GM23338 (cell line): ENCODE data around the gene IQCF2. TPM values are rescaled to one million over a fixed set of nuclear protein-coding genes. Genes with fewer than 3 reads are reported as not detected.

Experiments used
- ATAC-seq: fragments of 200-7000 bp; cut with Tn5 transposase; 3 replicates; pipeline ENCODE4 v1.9.1; 2020
- DNase-seq: peaks from one replicate; pipeline ENCODE4 v3.0.0-alpha.2; 2015; ENCODE audit warnings: low spot score
- H2AFZ ChIP-seq: fragments of 200-600 bp; sonication (generic); 2 replicates; pipeline ENCODE4 v1.8.0; 2016; ENCODE audit warnings: antibody characterized with exemption, mild to moderate bottlenecking, moderate library complexity
- H3F3A ChIP-seq: fragments of 200-600 bp; sonication (generic); replicated peaks from 2 replicates; pipeline ENCODE4 v1.8.0; 2017; ENCODE audit warnings: antibody characterized with exemption, mixed run types, low read depth
- H3K27ac ChIP-seq: fragments of 200-600 bp; sonication (generic); 2 replicates; pipeline ENCODE4 v1.6.1; 2016; ENCODE audit warnings: low read depth
- H3K27me3 ChIP-seq: fragments of 200-600 bp; sonication (generic); 2 replicates; pipeline ENCODE4 v1.8.0; 2016; ENCODE audit warnings: mild to moderate bottlenecking, mixed run types, moderate library complexity; ENCODE audit not compliant: insufficient read depth
- H3K36me3 ChIP-seq: fragments of 200-600 bp; sonication (generic); 2 replicates; pipeline ENCODE4 v1.8.0; 2016; ENCODE audit warnings: mild to moderate bottlenecking; ENCODE audit not compliant: insufficient read depth
- H3K4me1 ChIP-seq: fragments of 200-600 bp; sonication (generic); 2 replicates; pipeline ENCODE4 v1.8.0; 2016; ENCODE audit warnings: mild to moderate bottlenecking, moderate library complexity; ENCODE audit not compliant: insufficient read depth
- H3K4me2 ChIP-seq: fragments of 200-600 bp; sonication (generic); 2 replicates; pipeline ENCODE4 v1.7.1; 2017; ENCODE audit warnings: mixed run types
- H3K4me3 ChIP-seq: fragments of 200-600 bp; sonication (generic); 2 replicates; pipeline ENCODE4 v1.6.1; 2016; ENCODE audit warnings: mixed run types
- H3K79me2 ChIP-seq: fragments of 200-600 bp; sonication (generic); replicated peaks from 2 replicates; pipeline ENCODE4 v1.8.0; 2017; ENCODE audit warnings: mild to moderate bottlenecking; ENCODE audit not compliant: insufficient read depth
- H3K9me2 ChIP-seq: fragments of 200-600 bp; sonication (generic); 2 replicates; pipeline ENCODE4 v1.8.0; 2017; ENCODE audit not compliant: insufficient read depth
- H4K20me1 ChIP-seq: fragments of 200-600 bp; sonication (generic); replicated peaks from 2 replicates; pipeline ENCODE4 v1.8.0; 2017; ENCODE audit warnings: mild to moderate bottlenecking; ENCODE audit not compliant: insufficient read depth
- H3K27ac Mint-ChIP-seq: 2 replicates; pipeline ENCODE4 v1.8.0; 2020; ENCODE audit warnings: inconsistent platforms, mild to moderate bottlenecking, moderate library complexity, mixed read lengths
- H3K27me3 Mint-ChIP-seq: 3 replicates; pipeline ENCODE4 v1.8.0; 2022; ENCODE audit warnings: low read depth, mild to moderate bottlenecking, moderate library complexity, mixed read lengths, inconsistent platforms; ENCODE audit not compliant: insufficient read depth, poor library complexity
- H3K36me3 Mint-ChIP-seq: 3 replicates; pipeline ENCODE4 v1.8.0; 2021; ENCODE audit warnings: low read depth, mild to moderate bottlenecking, inconsistent platforms, moderate library complexity, mixed read lengths
- H3K4me1 Mint-ChIP-seq: 3 replicates; pipeline ENCODE4 v1.8.0; 2020; ENCODE audit warnings: mild to moderate bottlenecking, inconsistent platforms, mixed read lengths
- H3K4me3 Mint-ChIP-seq: 3 replicates; pipeline ENCODE4 v1.8.0; 2021; ENCODE audit warnings: moderate library complexity, mild to moderate bottlenecking, inconsistent platforms, mixed read lengths
- H3K9me3 Mint-ChIP-seq: 3 replicates; pipeline ENCODE4 v1.8.0; 2020; ENCODE audit warnings: moderate library complexity, mild to moderate bottlenecking, inconsistent platforms, mixed read lengths
- CREB1 ChIP-seq: fragments of 250-450 bp; sonication (Bioruptor Pico); IDR thresholded peaks from 2 replicates; pipeline ENCODE4 v1.5.0; 2020; ENCODE audit warnings: low read depth, mild to moderate bottlenecking, moderate library complexity
- CTCF ChIP-seq, 2 experiments: fragments of 200-600 bp in 1 of 2; sonication (generic) in 1 of 2; conservative IDR thresholded peaks; 2 replicates each; pipeline versions ENCODE4 v1.5.1 to v1.6.1; 2016 to 2017; ENCODE audit warnings: antibody characterized with exemption in 2 of 2, low read depth in 2 of 2, mild to moderate bottlenecking in 2 of 2, moderate library complexity in 1 of 2
- ETS1 ChIP-seq: IDR thresholded peaks from 2 replicates; pipeline ENCODE4 v1.6.1; 2016; ENCODE audit warnings: antibody characterized with exemption
- EZH2 ChIP-seq: fragments of 200-600 bp; sonication (generic); IDR thresholded peaks from one replicate; pipeline ENCODE4 v1.8.0; 2017; ENCODE audit warnings: antibody characterized with exemption, mild to moderate bottlenecking, low read depth; ENCODE audit not compliant: unreplicated experiment
- EZH2phosphoT487 ChIP-seq: fragments of 200-600 bp; sonication (generic); IDR thresholded peaks from one replicate; pipeline ENCODE4 v1.8.1; 2018; ENCODE audit warnings: antibody characterized with exemption; ENCODE audit not compliant: unreplicated experiment
- JUNB ChIP-seq: IDR thresholded peaks from one replicate; pipeline ENCODE4 v1.6.1; 2016; ENCODE audit warnings: antibody characterized with exemption; ENCODE audit not compliant: unreplicated experiment
- NANOG ChIP-seq: IDR thresholded peaks from 2 replicates; pipeline ENCODE4 v1.6.1; 2016; ENCODE audit warnings: antibody characterized with exemption, borderline replicate concordance
- POLR2AphosphoS5 ChIP-seq: IDR thresholded peaks from 2 replicates; pipeline ENCODE4 v1.6.1; 2016; ENCODE audit warnings: antibody characterized with exemption, low read depth
- REST ChIP-seq: IDR thresholded peaks from one replicate; pipeline ENCODE4 v1.6.1; 2018; ENCODE audit warnings: antibody characterized with exemption; ENCODE audit not compliant: unreplicated experiment
- STAT1 ChIP-seq: IDR thresholded peaks from one replicate; pipeline ENCODE4 v1.6.1; 2016; ENCODE audit warnings: antibody characterized with exemption; ENCODE audit not compliant: unreplicated experiment
- ZNF114 ChIP-seq: fragments of 250-450 bp; sonication (Bioruptor Pico); IDR thresholded peaks from 2 replicates; pipeline ENCODE4 v1.5.0; 2020; ENCODE audit warnings: mild to moderate bottlenecking, moderate library complexity
- ZNF331 ChIP-seq: fragments of 250-450 bp; sonication (Bioruptor Pico); IDR thresholded peaks from 2 replicates; pipeline ENCODE4 v1.5.0; 2020; ENCODE audit warnings: low read depth, mild to moderate bottlenecking, moderate library complexity
- ZNF462 ChIP-seq: fragments of 250-450 bp; sonication (Bioruptor Pico); IDR thresholded peaks from 2 replicates; pipeline ENCODE4 v1.5.0; 2020; ENCODE audit warnings: mild to moderate bottlenecking, moderate library complexity
- polyA plus RNA-seq: library from polyadenylated mRNA; unstranded; fragments of >200 nt; fragmentation: Nextera tagmentation; extraction: Ambion mirVana; gene quantifications from 2 replicates; pipeline ENCODE4 v1.2.1, GENCODE V29; 2016
- total RNA-seq: library from RNA; depleted of rRNA; stranded (reverse); fragments of >200 nt; shearing (Covaris generic); gene quantifications from 2 replicates; pipeline ENCODE4 v1.2.3, GENCODE V29; 2014

The IQCF2 gene
- total and polyA plus RNA-seq, 2 experiments from 2014 or later: not detected

- Histone ChIP-seq H3K27me3 (no peaks in the 10 kb centered on the region), H3K4me2 (no peak overlapping the region), H3K36me3 (no peaks in the 10 kb centered on the region), H3K4me3 (no peak overlapping the region), H4K20me1 (no peaks in the 10 kb centered on the region), H2AFZ (no peak overlapping the region), H3F3A (no peaks in the 10 kb centered on the region), H3K27ac (no peak overlapping the region), H3K4me1 (peaks cover 7% of the 10 kb centered on the region; the same call in 1 of the 2 replicates), H3K79me2 (no peaks in the 10 kb centered on the region), H3K9me2 (no peaks in the 10 kb centered on the region)
- H3K27me3 Mint-ChIP-seq: peaks cover 2% of the 10 kb centered on the region
- H3K4me1 Mint-ChIP-seq: peaks cover 14% of the 10 kb centered on the region
- H3K36me3 Mint-ChIP-seq: 0 out of 3 replicates have a peak, but pooled peaks cover 3% of the 10 kb centered on the region
- peaks cover 17% of the 10 kb centered on the region; the same call in 2 of the 3 replicates for H3K9me3 Mint-ChIP-seq
- TF ChIP-seq ZNF114 (CRISPR knock-in tag) (no peak), ETS1 (no peak), REST (no peak), JUNB (no peak), ZNF331 (no peak), ZNF462 (CRISPR knock-in tag) (no peak), CTCF (conservative IDR thresholded peaks at IDR 0.05; ENCODE audit: low read depth in 2 of 2) (no peak), STAT1 (no peak), EZH2 (no peak), CREB1 (CRISPR knock-in tag) (no peak), EZH2phosphoT487 (no peak), NANOG (no peak), POLR2AphosphoS5 (no peak)
- H3K27ac Mint-ChIP-seq: no peak overlapping the region
- ATAC-seq: no peak
- no peak overlapping the region for H3K4me3 Mint-ChIP-seq
- no peak for DNase-seq
Measured at GRCh38 chr3:51897391-51897790, 36.0 kb downstream of the IQCF2 start.
